OCI-M1 (cell line): ENCODE data around the gene TMEM33.
A peak's percentile ranks its signal among the peaks of the same experiment; 100 is the strongest.
"Not testable (repeated sequence)": the region's sequence is repeated elsewhere in the genome, so short reads cannot be mapped to it uniquely, and the experiment has no call there.

Experiments
- DNase-seq: peaks from one replicate; lab custom pipeline; 2025; lab: John Stamatoyannopoulos, UW

TMEM33 gene

GRCh38 chr4:41934901-41935651, at the start of gene TMEM33:
TSS of gene TMEM33 (plus strand) at chr4:41935429. CDS start at chr4:41935485, 56 bp downstream.
- DNase-seq, result peak; percentile 92

- no peak for DNase-seq
Observed at GRCh38 chr4:41885456-41885855, 49.8 kb upstream of the TMEM33 start.

GRCh38 chr4:41887277-41887676, 48.0 kb upstream of the TMEM33 start:
- no peak for DNase-seq

- DNase-seq, result peak; percentile 67
Observed at GRCh38 chr4:41887821-41888686, 47.2 kb upstream of the TMEM33 start.

GRCh38 chr4:41888687-41889074, 46.5 kb upstream of the TMEM33 start:
- DNase-seq, result no peak

- no peak for DNase-seq
Observed at GRCh38 chr4:41889317-41889716, 45.9 kb upstream of the TMEM33 start.

GRCh38 chr4:41890085-41890484, 45.1 kb upstream of the TMEM33 start:
- DNase-seq, result no peak

GRCh38 chr4:41896648-41897047, 38.6 kb upstream of the TMEM33 start:
- DNase-seq, result no peak

GRCh38 chr4:41897698-41898097, 37.5 kb upstream of the TMEM33 start:
- DNase-seq, result no peak

GRCh38 chr4:41909136-41909535, 26.1 kb upstream of the TMEM33 start:
- not testable (repeated sequence) for DNase-seq

GRCh38 chr4:41912546-41912945, 22.7 kb upstream of the TMEM33 start:
- DNase-seq, result no peak

- DNase-seq, result no peak
Observed at GRCh38 chr4:41913509-41913908, 21.7 kb upstream of the TMEM33 start.

- DNase-seq, result no peak
Observed at GRCh38 chr4:41918278-41918677, 17.0 kb upstream of the TMEM33 start.

GRCh38 chr4:41920416-41920815, 14.8 kb upstream of the TMEM33 start:
- not testable (repeated sequence) for DNase-seq

- no peak for DNase-seq
Observed at GRCh38 chr4:41921476-41921875, 13.8 kb upstream of the TMEM33 start.

GRCh38 chr4:41927796-41928499, 7.3 kb upstream of the TMEM33 start:
- DNase-seq, result no peak

- DNase-seq, result peak; percentile 76
Observed at GRCh38 chr4:41930139-41930831, 4.9 kb upstream of the TMEM33 start.

- DNase-seq, result peak; percentile 48
Observed at GRCh38 chr4:41932988-41933387, 2.2 kb upstream of the TMEM33 start.

- peak; percentile 92 for DNase-seq
Observed at GRCh38 chr4:41933997-41934503, 1.2 kb upstream of the TMEM33 start.

GRCh38 chr4:41934514-41934900, 722 bp upstream of the TMEM33 start:
- peak; percentile 80 for DNase-seq

GRCh38 chr4:41935652-41936021, 408 bp downstream of the TMEM33 start:
- DNase-seq, result peak; percentile 57
